NCI-H345 (cell line): ENCODE results near the gene TBCC.
"Not testable (repeated sequence)": the region's sequence is repeated elsewhere in the genome, so short reads cannot be mapped to it uniquely, and the experiment has no call there.

Experiments
- DNase-seq: peaks from one replicate; lab custom pipeline; 2025; lab: John Stamatoyannopoulos, UW

TBCC gene

GRCh38 chr6:42729731-42730130, 16.2 kb downstream of the TBCC start:
- no peak for DNase-seq

GRCh38 chr6:42727627-42728026, 18.3 kb downstream of the TBCC start:
- no peak for DNase-seq

GRCh38 chr6:42727087-42727611, 18.8 kb downstream of the TBCC start:
- DNase-seq, result no peak

GRCh38 chr6:42726485-42727086, 19.3 kb downstream of the TBCC start:
- DNase-seq, result peak; percentile 76

- no peak for DNase-seq
These were observed 19.9 kb downstream of the TBCC start for GRCh38 chr6:42726026-42726425.

GRCh38 chr6:42724825-42725224, 21.1 kb downstream of the TBCC start:
- DNase-seq, result no peak

GRCh38 chr6:42722497-42722896, 23.4 kb downstream of the TBCC start, which contains the start of gene PRPH2:
TSS of gene PRPH2 (minus strand) at chr6:42722597. CDS start at chr6:42722334, 263 bp downstream.
- DNase-seq, result no peak

GRCh38 chr6:42720739-42721138, 25.2 kb downstream of the TBCC start:
- DNase-seq, result no peak

GRCh38 chr6:42715871-42716270, 30.0 kb downstream of the TBCC start:
- no peak for DNase-seq

GRCh38 chr6:42714098-42714761, 31.7 kb downstream of the TBCC start:
- DNase-seq, result no peak

GRCh38 chr6:42711930-42712329, 34.0 kb downstream of the TBCC start:
- DNase-seq, result no peak

- no peak for DNase-seq
These were observed 35.6 kb downstream of the TBCC start for GRCh38 chr6:42710316-42710715.

GRCh38 chr6:42709871-42710270, 36.0 kb downstream of the TBCC start:
- DNase-seq, result no peak

GRCh38 chr6:42708096-42708495, 37.8 kb downstream of the TBCC start:
- no peak for DNase-seq

GRCh38 chr6:42707595-42707994, 38.3 kb downstream of the TBCC start:
- DNase-seq, result no peak

GRCh38 chr6:42704937-42705374, 40.9 kb downstream of the TBCC start:
- no peak for DNase-seq

GRCh38 chr6:42704251-42704936, 41.5 kb downstream of the TBCC start:
- DNase-seq, result no peak

GRCh38 chr6:42702786-42703185, 43.1 kb downstream of the TBCC start:
- not testable (repeated sequence) for DNase-seq

GRCh38 chr6:42702200-42702599, 43.7 kb downstream of the TBCC start:
- no peak for DNase-seq

GRCh38 chr6:42698217-42698616, 47.7 kb downstream of the TBCC start:
- DNase-seq, result no peak

- no peak for DNase-seq
These were observed 48.6 kb downstream of the TBCC start for GRCh38 chr6:42697268-42697655.

GRCh38 chr6:42696526-42697267, 49.2 kb downstream of the TBCC start:
- DNase-seq, result no peak
